T-helper 1 cell (primary cell): Measurements from ENCODE around the gene DSCAML1.

Experiments used
- DNase-seq, 5 donors: peaks; one replicate each; pipeline ENCODE4 v3.0.0-alpha.2; 2012 to 2020

The DSCAML1 gene

GRCh38 chr11:117690484-117691217, 106.4 kb downstream of the DSCAML1 start:
- DNase-seq, result no peak

DNA sequence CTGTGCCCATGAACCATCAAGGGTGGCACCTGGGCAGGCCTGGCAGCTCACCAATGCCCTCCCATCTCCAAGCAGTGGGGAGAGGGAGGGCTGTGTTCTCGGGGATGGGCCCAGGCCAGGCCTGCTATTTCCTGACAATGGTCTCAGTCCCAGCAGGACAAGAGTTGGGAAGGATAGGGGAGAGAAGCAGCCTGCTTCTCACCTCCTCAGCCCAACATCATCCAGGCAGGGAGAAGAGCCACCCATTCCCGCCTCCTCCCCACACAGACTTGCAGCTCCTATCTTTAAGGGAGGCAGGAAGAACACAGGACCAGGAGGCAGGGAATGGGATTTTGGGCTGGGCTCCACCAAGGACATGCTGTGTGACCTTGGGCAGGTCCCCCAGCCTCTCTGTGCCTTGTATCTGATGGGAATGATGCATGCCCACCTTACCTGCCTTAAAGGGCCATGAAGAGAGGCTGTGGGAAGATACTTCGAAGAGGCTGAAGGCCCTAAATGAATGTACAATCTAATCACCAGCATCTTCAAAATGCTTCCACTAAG, 108.7 kb downstream of the DSCAML1 start:
- DNase-seq, result no peak

GRCh38 chr11:117687776-117688175, 109.2 kb downstream of the DSCAML1 start:
- DNase-seq, result no peak

GRCh38 chr11:117686711-117687110, 110.3 kb downstream of the DSCAML1 start:
- DNase-seq, result no peak

DNA sequence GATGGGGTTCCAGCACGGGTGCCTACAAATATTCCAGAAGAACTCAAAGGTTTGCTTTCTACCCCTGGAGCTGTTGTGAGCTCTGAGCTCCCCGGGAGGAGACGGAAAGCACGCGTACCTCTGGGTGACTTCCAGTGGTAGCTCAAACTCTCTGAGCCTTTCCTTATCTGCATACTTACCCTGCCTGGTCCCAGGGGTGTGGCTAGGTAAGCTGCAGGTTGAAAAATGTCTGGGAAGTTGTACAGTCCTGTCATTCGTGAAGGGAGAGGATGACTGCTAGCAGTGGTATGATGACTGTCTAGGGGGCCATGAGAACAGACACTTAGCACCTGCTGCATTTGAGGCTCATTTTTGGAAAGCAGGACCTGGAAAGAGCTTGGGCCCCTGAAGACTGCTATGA, 111.5 kb downstream of the DSCAML1 start:
- no peak for DNase-seq

DNA sequence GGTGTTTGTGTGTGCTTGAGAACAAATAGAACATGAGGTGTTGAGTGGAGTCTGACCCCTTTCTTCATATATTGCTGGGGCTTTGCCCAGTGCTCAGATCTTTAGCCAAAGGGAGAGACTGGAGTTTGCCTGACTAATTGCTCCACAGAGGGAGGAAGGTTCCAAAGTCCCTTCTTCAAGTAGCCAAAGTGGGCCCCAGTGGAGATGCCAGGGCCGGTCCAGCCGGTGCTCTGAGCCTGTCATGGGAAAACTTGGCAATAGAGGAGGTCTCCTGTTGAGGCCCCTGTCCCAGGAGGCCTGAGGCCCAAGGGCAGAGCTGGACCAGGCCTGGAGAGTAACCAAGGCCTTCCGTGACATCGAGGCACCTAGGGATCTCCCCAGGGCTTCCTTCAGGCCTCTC, 112.3 kb downstream of the DSCAML1 start:
- DNase-seq, result no peak

DNA sequence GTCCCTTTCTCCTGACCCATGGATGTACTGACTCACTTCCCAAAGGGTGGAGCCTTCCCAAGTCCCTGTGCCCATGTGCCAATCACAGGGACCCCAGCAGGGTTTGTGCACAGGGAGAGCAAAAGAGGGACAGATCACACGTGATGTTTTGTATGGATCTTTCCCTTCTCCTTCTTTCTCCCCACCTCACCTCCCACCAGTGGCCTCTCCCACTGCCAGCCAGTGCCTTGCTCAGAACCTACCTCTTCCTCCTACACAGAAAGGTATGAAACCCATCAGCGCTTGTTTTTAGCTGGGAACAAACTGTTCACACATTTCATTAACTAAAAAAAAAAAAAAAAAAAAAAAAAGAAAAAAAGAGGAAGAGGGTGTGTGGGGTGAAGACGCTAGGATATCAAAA, 112.9 kb downstream of the DSCAML1 start:
- DNase-seq, result no peak

- no peak for DNase-seq
These were observed 115.6 kb downstream of the DSCAML1 start for GRCh38 chr11:117681438-117681837.

DNA sequence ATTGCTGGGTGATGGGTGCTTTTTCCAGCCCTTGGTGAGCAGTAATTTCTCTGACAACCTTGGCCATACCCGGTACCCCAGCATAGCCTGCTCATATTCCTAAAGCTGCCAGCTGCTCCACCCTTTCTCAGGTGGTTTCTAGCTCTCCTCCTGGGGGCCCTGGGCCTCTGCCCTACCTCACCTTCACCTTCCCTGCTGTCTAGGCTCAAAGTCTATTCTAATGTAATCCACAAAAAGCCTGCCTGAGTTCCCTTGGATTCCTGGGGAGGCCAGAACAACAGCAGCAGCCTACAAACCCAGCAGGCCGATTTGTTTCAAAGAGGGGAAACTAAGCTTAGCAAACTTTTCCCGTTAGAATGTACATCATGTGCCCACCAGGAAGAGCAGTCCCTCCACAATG, 117.6 kb downstream of the DSCAML1 start:
- no peak for DNase-seq

- DNase-seq, result no peak
These were observed 118.2 kb downstream of the DSCAML1 start for GRCh38 chr11:117678658-117679406.

- DNase-seq, result no peak
These were observed 119.2 kb downstream of the DSCAML1 start for GRCh38 chr11:117677729-117678310.

DNA sequence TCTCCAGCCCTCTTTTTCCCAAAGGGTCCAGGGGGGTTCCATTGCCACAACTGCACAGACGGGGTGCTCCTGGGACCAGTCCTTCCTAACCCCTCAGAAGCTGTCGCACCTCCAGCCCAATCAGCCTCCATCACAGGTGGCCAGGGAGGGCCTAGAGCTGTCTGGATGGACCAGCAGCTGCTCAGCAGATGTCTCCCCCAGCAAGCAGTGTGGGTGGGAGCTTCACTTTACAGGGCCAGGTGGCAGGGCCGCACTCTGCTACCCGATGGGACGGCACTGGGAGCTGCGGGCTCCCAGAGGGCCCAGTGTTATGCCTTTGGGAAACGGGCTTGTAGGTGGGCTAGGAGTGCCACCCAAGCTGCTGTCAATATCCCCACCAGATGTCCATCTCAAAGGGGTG, 120.5 kb downstream of the DSCAML1 start:
- no peak for DNase-seq

DNA sequence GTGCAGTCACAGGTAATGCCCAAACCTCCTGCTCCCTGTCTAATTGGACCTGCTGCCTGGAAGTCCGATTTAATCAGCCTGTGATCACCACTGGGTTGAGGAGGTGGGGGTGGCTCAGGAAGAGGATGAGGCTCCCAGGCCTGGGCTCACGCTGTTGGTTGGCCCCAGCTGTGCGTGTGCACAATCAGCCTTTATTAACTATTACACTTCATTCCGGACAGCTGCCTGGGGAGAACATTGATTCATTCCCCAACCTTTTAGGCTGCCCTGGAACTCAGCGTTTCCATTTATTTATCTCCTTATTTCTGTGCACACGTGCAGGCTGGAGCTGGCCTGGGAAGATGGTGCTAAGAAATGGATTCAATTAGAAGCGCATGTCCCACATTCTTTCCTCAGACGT, 123.4 kb downstream of the DSCAML1 start:
- DNase-seq, result no peak

- no peak for DNase-seq
These were observed 125.6 kb downstream of the DSCAML1 start for GRCh38 chr11:117671370-117671769.

GRCh38 chr11:117670924-117671323, 126.1 kb downstream of the DSCAML1 start:
- DNase-seq, result no peak

DNA sequence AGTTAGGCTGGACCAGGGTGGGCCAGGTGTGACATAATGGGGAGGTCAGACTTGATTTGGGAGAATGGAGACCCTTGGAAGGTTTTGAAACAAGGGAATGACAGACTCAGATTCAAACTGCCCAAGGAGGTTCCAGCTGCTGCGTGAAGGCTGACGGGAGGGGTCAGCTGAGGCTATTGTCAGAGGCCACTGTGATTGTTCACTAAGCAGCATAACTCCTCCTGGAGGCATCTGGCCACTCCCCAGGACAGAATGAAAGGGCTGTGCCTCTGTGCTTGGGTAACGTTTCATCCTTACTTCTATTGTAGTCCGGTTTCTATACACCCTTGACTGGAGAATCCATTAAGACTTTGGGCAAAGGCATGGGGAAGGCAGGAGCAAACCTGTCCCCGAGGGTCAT, 126.6 kb downstream of the DSCAML1 start:
- DNase-seq, result no peak

GRCh38 chr11:117669616-117670015, 127.4 kb downstream of the DSCAML1 start:
- no peak for DNase-seq

DNA sequence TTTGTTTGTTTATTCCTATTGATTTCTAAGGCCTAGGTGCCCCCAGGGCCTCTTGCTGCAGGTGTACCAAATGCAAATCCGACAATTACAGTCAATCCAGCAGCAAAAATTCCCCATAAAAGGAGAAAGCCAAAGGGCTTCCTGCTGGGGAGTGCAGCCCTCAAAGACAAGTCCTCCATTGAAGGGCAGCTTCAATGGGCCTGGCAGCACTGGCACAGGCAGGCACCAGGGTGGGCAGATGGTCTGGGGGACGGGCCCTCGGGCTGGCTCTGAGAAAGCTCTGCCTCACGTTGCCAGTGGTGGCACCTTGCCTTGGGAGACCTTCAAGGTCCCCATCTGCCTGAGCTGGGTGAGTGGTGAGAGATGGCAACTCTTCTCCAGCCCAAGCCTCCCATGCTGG, 128.0 kb downstream of the DSCAML1 start:
- no peak for DNase-seq

DNA sequence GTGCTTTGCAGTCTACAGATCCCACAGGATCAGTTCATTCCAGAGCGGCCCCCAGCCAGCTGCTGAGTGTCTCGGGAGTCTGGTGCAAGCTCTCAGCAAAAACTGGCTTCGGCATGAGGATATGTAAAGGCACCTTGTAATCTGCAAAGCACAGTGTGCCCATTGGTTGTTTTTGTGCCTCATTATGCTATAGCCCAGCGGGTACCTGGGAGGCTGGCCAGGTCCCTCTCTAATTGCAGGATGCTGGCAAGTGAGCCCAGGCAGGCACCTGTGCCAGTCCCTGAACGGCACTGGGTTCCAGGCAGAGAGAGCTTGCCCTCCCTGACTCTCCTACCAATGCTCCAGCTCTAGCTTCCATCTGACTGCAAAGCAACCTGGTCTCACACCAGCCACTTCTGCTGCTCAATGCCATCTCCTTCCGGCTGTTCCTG, 128.7 kb downstream of the DSCAML1 start:
- no peak for DNase-seq

DNA sequence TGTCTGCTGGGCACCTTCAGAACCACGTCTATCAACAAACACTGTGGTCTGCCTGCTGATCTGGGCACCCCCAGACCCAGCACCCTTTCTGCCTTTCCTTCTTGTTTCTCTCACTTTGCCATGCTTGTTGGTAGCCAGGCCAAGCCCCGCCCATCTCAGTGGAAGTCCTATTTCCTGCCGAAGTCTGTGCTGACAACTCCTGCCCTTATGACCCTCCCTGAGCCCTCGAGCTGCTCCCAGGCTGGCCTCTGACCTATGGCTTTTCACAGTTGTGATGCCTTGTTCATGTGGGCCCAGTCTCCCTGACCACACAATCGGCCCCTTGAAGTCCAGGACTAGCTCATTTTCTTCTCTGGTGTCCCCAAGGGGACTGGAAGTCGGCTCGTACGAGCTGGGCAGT, 132.1 kb downstream of the DSCAML1 start:
- DNase-seq, result no peak

- DNase-seq, result no peak
These were observed 133.2 kb downstream of the DSCAML1 start for GRCh38 chr11:117663821-117664220.

DNA sequence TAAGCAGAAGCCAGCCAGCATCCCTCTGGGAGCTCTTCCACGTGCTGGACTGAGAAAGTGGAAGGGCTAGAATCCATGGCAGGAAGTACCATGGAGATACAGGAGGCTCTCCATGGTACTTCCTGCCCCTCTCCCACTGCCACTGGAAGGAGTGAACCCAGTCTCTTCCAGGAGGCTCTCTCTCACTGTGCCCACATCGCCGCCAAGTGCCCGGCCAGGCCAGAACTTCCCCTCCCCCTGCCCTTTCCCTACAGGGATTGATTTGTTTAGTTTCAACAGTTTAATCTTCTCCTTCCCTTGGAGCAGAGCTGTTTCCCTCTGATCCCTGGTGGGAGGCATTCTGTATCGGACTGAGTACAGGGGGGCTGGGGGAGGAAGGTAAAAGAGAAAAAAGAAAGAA, 133.6 kb downstream of the DSCAML1 start:
- no peak for DNase-seq

DNA sequence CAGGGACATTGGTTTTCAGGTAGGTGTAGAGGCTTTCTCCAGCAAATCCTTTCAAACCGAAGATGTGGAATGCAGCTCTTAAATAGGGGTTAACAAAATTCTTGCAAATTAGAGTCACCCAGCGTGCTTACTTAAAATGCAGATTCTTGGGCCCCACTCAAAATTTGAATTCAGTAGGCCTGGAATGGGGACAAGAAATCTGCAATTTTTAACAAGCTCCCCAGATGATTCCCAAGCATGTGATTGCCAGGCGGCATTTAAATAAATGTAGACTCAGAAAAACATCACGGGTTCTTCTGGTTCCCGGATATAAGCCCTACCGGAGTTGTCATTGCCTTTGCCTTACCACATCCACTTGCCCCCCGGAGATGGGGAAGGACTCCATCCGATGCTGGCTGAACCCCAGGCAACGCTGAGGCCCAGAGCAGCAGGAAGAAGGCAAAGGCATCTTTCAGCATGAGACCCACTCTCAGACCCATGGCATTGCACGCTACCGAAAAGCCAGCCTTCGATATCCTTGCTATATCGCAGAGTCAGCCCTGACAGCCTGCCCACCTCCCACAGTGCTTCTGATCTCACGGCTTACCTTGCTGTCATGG, 134.2 kb downstream of the DSCAML1 start:
- no peak for DNase-seq
